Astrocyte (in vitro differentiated cells and primary cell): Measurements from ENCODE around the gene IDH3B. TPM values are rescaled to one million over a fixed set of nuclear protein-coding genes. Genes with fewer than 3 reads are reported as not detected.

ENCODE experiments used
- DNase-seq: peaks from one replicate; pipeline ENCODE4 v3.0.0-alpha.2; 2010; ENCODE audit warnings: low read depth
- FAIRE-seq: peaks from 2 replicates; lab custom pipeline; 2011; peaks lifted over from hg19 to GRCh38; lab: Jason Lieb, UNC
- H2AFZ ChIP-seq: 2 replicates; pipeline ENCODE4 v1.6.0; 2012; ENCODE audit warnings: low read depth, low read length, inconsistent platforms
- H3K27ac ChIP-seq: 2 replicates; pipeline ENCODE4 v1.5.1; 2011; ENCODE audit warnings: low read depth, low read length, inconsistent platforms
- H3K27me3 ChIP-seq: 2 replicates; pipeline ENCODE4 v1.6.0; 2011; ENCODE audit warnings: low read length, inconsistent platforms; ENCODE audit not compliant: insufficient read depth
- H3K36me3 ChIP-seq: 2 replicates; pipeline ENCODE4 v1.5.1; 2011; ENCODE audit warnings: low read length, inconsistent platforms; ENCODE audit not compliant: insufficient read depth
- H3K4me1 ChIP-seq: 2 replicates; pipeline ENCODE4 v1.5.1; 2011; ENCODE audit warnings: low read length, inconsistent platforms; ENCODE audit not compliant: insufficient read depth
- H3K4me2 ChIP-seq: 2 replicates; pipeline ENCODE4 v1.6.0; 2012; ENCODE audit warnings: low read length, inconsistent platforms
- H3K4me3 ChIP-seq: 2 replicates; pipeline ENCODE4 v1.5.1; 2011; ENCODE audit warnings: low read depth, mild to moderate bottlenecking, low read length, inconsistent platforms; ENCODE audit not compliant: insufficient read depth
- H3K79me2 ChIP-seq: 2 replicates; pipeline ENCODE4 v1.6.0; 2012; ENCODE audit warnings: mild to moderate bottlenecking, low read length, inconsistent platforms; ENCODE audit not compliant: insufficient read depth
- H3K9ac ChIP-seq: 2 replicates; pipeline ENCODE4 v1.6.0; 2012; ENCODE audit warnings: mild to moderate bottlenecking, low read length, inconsistent platforms
- H3K9me3 ChIP-seq: 2 replicates; pipeline ENCODE4 v1.5.1; 2012; ENCODE audit warnings: low read depth, mild to moderate bottlenecking, low read length, inconsistent platforms; ENCODE audit not compliant: insufficient read depth
- H4K20me1 ChIP-seq: 2 replicates; pipeline ENCODE4 v1.6.0; 2012; ENCODE audit warnings: low read length, inconsistent platforms; ENCODE audit not compliant: insufficient read depth
- H3K27ac Mint-ChIP-seq: one replicate; pipeline ENCODE4 v1.8.0; 2021; ENCODE audit warnings: mild to moderate bottlenecking, mixed read lengths; ENCODE audit not compliant: unreplicated experiment
- H3K27me3 Mint-ChIP-seq: one replicate; pipeline ENCODE4 v1.8.0; 2021; ENCODE audit warnings: low read depth, mixed read lengths; ENCODE audit not compliant: unreplicated experiment
- H3K36me3 Mint-ChIP-seq: one replicate; pipeline ENCODE4 v1.8.0; 2021; ENCODE audit warnings: low read depth, mixed read lengths; ENCODE audit not compliant: unreplicated experiment
- H3K4me1 Mint-ChIP-seq: one replicate; pipeline ENCODE4 v1.8.0; 2021; ENCODE audit warnings: low read depth, mixed read lengths; ENCODE audit not compliant: unreplicated experiment
- H3K4me3 Mint-ChIP-seq: one replicate; pipeline ENCODE4 v1.8.0; 2021; ENCODE audit warnings: mild to moderate bottlenecking, moderate library complexity, mixed read lengths; ENCODE audit not compliant: unreplicated experiment
- H3K9me3 Mint-ChIP-seq: one replicate; pipeline ENCODE4 v1.8.0; 2021; ENCODE audit warnings: mild to moderate bottlenecking, mixed read lengths; ENCODE audit not compliant: unreplicated experiment
- EZH2 ChIP-seq: IDR thresholded peaks from 2 replicates; pipeline ENCODE4 v1.6.1; 2012; ENCODE audit warnings: mild to moderate bottlenecking, low read length, inconsistent platforms; ENCODE audit not compliant: insufficient read depth
- total RNA-seq: library from RNA; stranded (reverse); gene quantifications from 2 replicates; pipeline ENCODE4 v1.2.1, GENCODE V29; 2021
- TF ChIP-seq, protein P1 (sequence below): IDR thresholded peaks from 2 replicates; pipeline ENCODE4 v1.5.1; 2011; ENCODE audit warnings: low read depth, mild to moderate bottlenecking, inconsistent platforms, low read length, moderate library complexity; ENCODE audit not compliant: insufficient read depth

The IDH3B gene
- total RNA-seq, 1 donor from 2014 or later = 74.8 TPM

DNA sequence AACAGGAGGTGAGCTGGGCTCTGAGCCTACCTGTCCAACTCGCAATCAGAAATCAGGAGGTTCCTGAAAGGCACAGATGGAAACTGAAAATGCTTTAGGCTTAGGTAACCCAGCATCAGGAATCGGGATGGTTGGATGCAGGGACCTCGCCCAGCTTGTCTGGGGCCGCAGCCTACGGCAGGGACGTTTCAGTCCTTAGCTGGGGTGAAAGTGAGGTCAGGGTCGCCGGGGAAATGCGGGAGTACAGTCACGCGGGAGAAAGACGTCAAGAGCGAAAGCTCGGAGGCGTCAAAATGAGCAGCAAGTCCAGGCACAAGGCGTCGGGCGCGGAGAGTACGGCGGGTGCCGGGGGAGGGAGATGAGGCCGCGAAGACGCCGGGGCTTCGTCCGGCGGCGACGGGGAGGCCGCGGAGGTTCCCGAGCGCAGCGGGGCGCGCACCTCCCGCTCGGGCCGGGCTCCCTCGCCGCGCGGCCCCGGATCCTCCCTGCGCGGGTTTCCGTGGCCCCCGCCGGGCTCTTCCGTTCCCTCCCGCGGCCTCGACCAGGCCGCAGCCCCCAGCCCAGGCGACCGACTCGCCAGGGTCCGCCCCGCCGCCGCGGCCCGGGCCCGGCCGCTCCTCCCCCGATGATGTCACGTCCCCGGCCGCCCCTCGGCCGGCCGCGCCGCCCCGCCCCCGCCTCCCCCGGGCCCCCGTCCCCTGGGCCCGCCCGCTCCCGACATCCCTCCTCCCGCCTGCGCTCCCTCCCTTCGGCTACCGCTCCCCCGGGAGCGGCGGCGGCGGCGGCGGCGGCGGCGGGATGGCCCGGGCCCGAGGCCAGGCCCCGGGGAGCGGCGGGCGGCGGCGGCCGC is 28.2 kb upstream of the IDH3B start, which contains the start of gene EBF4:
EBF4 (plus strand) TSS at position 745 of the 850 bp plus-strand sequence. CDS start 866 bp downstream, outside the sequence.
- Histone ChIP-seq H3K4me1 (no peaks in the 10 kb centered on the region), H3K4me2 (peak within 1 kb of the TSS; percentile 83), H2AFZ (peak within 1 kb of the TSS; percentile 86), H3K27ac (no peak within 1 kb of the TSS), H3K79me2 (no peaks in the 10 kb centered on the region), H3K27me3 (peaks cover 47% of the 10 kb centered on the region), H3K9me3 (no peaks in the 10 kb centered on the region), H3K9ac (peak within 1 kb of the TSS; percentile 35), H3K4me3 (peak within 1 kb of the TSS; percentile 39), H3K36me3 (no peaks in the 10 kb centered on the region), H4K20me1 (peaks cover 12% of the 10 kb centered on the region)
- Mint-ChIP-seq H3K27me3 (peaks cover 68% of the 10 kb centered on the region), H3K4me3 (peak within 1 kb of the TSS; percentile 93), H3K4me1 (no peaks in the 10 kb centered on the region), H3K9me3 (peaks cover 11% of the 10 kb centered on the region), H3K27ac (peak within 1 kb of the TSS; percentile 96), H3K36me3 (peaks cover 3% of the 10 kb centered on the region)
- DNase-seq (no peak), FAIRE-seq (no peak)
- TF ChIP-seq, protein P1, sequence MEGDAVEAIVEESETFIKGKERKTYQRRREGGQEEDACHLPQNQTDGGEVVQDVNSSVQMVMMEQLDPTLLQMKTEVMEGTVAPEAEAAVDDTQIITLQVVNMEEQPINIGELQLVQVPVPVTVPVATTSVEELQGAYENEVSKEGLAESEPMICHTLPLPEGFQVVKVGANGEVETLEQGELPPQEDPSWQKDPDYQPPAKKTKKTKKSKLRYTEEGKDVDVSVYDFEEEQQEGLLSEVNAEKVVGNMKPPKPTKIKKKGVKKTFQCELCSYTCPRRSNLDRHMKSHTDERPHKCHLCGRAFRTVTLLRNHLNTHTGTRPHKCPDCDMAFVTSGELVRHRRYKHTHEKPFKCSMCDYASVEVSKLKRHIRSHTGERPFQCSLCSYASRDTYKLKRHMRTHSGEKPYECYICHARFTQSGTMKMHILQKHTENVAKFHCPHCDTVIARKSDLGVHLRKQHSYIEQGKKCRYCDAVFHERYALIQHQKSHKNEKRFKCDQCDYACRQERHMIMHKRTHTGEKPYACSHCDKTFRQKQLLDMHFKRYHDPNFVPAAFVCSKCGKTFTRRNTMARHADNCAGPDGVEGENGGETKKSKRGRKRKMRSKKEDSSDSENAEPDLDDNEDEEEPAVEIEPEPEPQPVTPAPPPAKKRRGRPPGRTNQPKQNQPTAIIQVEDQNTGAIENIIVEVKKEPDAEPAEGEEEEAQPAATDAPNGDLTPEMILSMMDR = no peak
- TF ChIP-seq EZH2 = peak; percentile 96

DNA sequence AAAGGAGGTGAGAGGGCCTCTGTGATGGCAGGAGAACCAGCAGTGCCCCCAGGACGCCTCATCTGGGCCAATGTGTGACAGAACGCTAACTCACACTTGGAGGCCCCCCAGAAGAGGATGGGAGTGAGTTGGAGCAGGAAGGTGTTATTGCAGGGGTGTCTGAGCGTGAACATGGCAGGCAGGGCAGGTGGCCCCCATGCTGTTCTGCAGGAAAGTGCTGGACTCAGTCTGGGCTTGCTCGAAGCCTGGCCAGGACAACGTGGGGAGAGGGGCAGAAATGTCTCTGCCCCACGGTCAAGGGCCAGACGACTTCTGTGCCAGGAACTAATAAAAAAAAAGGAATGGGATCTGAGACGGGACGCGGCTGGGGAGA is 27.6 kb upstream of the IDH3B start:
- Mint-ChIP-seq H3K4me1 (no peaks in the 10 kb centered on the region), H3K4me3 (peak overlapping the region; percentile 93), H3K36me3 (peaks cover 3% of the 10 kb centered on the region), H3K27me3 (peaks cover 69% of the 10 kb centered on the region), H3K9me3 (peaks cover 11% of the 10 kb centered on the region), H3K27ac (no peak overlapping the region)
- H3K4me3 ChIP-seq = no peak overlapping the region
- H3K27me3 ChIP-seq = peaks cover 49% of the 10 kb centered on the region
- peaks cover 12% of the 10 kb centered on the region for H4K20me1 ChIP-seq
- FAIRE-seq (no peak), DNase-seq (no peak)
- no peaks in the 10 kb centered on the region for H3K4me1 ChIP-seq
- H3K9me3 ChIP-seq = no peaks in the 10 kb centered on the region
- no peak overlapping the region for H3K27ac ChIP-seq
- H3K9ac ChIP-seq = no peak overlapping the region
- TF ChIP-seq, protein P1 = no peak
- TF ChIP-seq EZH2 = no peak
- H3K79me2 ChIP-seq = no peaks in the 10 kb centered on the region
- peak overlapping the region; percentile 83 for H3K4me2 ChIP-seq
- H3K36me3 ChIP-seq = no peaks in the 10 kb centered on the region
- H2AFZ ChIP-seq = peak overlapping the region; percentile 86

DNA sequence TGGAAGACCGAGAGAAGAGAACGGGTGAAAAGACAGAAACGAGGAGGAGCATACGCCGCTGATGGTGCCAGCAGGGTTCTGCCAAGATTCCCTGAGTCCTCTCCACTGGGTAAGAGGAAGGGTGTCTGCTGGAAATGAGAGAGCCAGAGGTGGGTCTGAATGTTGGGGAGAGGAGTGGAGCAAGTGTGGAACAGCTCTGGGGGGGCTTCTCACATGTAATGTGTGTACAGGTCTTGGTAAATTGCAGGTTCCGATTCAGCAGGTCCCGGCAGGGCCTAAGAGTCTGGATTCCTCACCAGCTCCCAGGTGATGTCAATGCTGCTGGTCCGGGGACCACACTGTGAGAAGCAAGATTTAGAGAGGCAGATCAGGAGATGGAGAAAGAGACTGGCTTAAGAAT is 27.1 kb upstream of the IDH3B start:
- H3K36me3 Mint-ChIP-seq = peaks cover 3% of the 10 kb centered on the region
- Histone ChIP-seq H3K79me2 (no peaks in the 10 kb centered on the region), H3K36me3 (no peaks in the 10 kb centered on the region), H3K9ac (no peak overlapping the region), H2AFZ (no peak overlapping the region), H3K4me1 (no peaks in the 10 kb centered on the region), H3K4me3 (no peak overlapping the region), H3K4me2 (no peak overlapping the region), H3K27ac (no peak overlapping the region), H4K20me1 (peaks cover 12% of the 10 kb centered on the region), H3K9me3 (no peaks in the 10 kb centered on the region), H3K27me3 (peaks cover 52% of the 10 kb centered on the region)
- H3K9me3 Mint-ChIP-seq = peaks cover 11% of the 10 kb centered on the region
- no peak for FAIRE-seq
- peak overlapping the region; percentile 22 for H3K27ac Mint-ChIP-seq
- DNase-seq = no peak
- H3K4me3 Mint-ChIP-seq = peak overlapping the region; percentile 93
- no peaks in the 10 kb centered on the region for H3K4me1 Mint-ChIP-seq
- peaks cover 70% of the 10 kb centered on the region for H3K27me3 Mint-ChIP-seq
- no peak for TF ChIP-seq EZH2
- TF ChIP-seq, protein P1 = no peak
